ENCODE measurements around the gene TBR1. TPM values are rescaled to one million over a fixed set of nuclear protein-coding genes. Genes with fewer than 3 reads are reported as not detected.

Gene TBR1
- total and polyA plus RNA-seq, 2 donors (not counting 3 experiments of a cell fraction or from before 2014, with no cell fraction given) = 0.11 to 0.14 TPM

GRCh38 chr2:161418275-161418714 is 2.2 kb downstream of the TBR1 start:
- Histone ChIP-seq H3K27ac (ENCODE audit: insufficient read depth, low read depth, low read length) (no peak overlapping the region), H3K9ac (replicated peaks; ENCODE audit: extremely low read depth, insufficient read depth, low read length) (no peak overlapping the region), H2AFZ (ENCODE audit: low read depth, low read length) (no peak overlapping the region), H3K27me3 (ENCODE audit: control insufficient read depth in 2 of 2, insufficient read depth in 2 of 2, low read length in 2 of 2) (peaks cover 80 to 89% of the 10 kb centered on the region in 2 experiments), H3K36me3 (ENCODE audit: control insufficient read depth in 2 of 2, extremely low read depth in 1 of 2, insufficient read depth in 2 of 2, low read length in 2 of 2) (no peaks in the 10 kb centered on the region), H4K20me1 (replicated peaks; ENCODE audit: control insufficient read depth, extremely low read depth, insufficient read depth, low read length) (no peaks in the 10 kb centered on the region), H3K79me2 (ENCODE audit: control insufficient read depth, insufficient read depth, low read length) (no peaks in the 10 kb centered on the region), H3K9me3 (replicated peaks; ENCODE audit: control insufficient read depth, insufficient read depth, low read length) (no peaks in the 10 kb centered on the region), H3K4me2 (ENCODE audit: insufficient read depth, low read length) (no peak overlapping the region), H3K4me1 (ENCODE audit: control insufficient read depth, extremely low read depth, insufficient read depth, low read length) (peaks cover 12% of the 10 kb centered on the region), H3K4me3 (replicated peaks in 1 of 3; ENCODE audit: insufficient read depth in 1 of 3, low read depth in 1 of 3, low read length in 3 of 3) (no peak overlapping the region), H3K9me1 (replicated peaks; ENCODE audit: control insufficient read depth, extremely low read depth, insufficient read depth, low read length) (no peaks in the 10 kb centered on the region)
- intact Hi-C loops (cut with micrococcal nuclease) (no loop called here), dilution Hi-C loops (cut with MboI; ENCODE audit: extremely low pct_ligation_motif_present, low sequenced_read_pairs) (no loop called here)
- POLR2A ChIA-PET = no interaction called here
- no peak for TF ChIP-seq GATA2 (IDR thresholded peaks at IDR 0.05; ENCODE audit: insufficient read depth, insufficient read length, low read depth, low read length)
- no peak for TF ChIP-seq POLR2AphosphoS5 (IDR thresholded peaks at IDR 0.05; ENCODE audit: insufficient read depth, low read depth, low read length)
- TF ChIP-seq EZH2 (IDR thresholded peaks at IDR 0.05; ENCODE audit: borderline replicate concordance, low read depth, low read length, severe bottlenecking) = no peak
- no peak for TF ChIP-seq MYC (IDR thresholded peaks at IDR 0.05; ENCODE audit: low read depth, low read length)
- no peak for TF ChIP-seq CTCF (IDR thresholded peaks at IDR 0.05; ENCODE audit: extremely low read depth in 1 of 2, insufficient read depth in 1 of 2, low read depth in 1 of 2, low read length in 2 of 2)
- TF ChIP-seq JUN (IDR thresholded peaks at IDR 0.05; ENCODE audit: borderline replicate concordance, insufficient read depth, insufficient read length, low read depth) = no peak
- TF ChIP-seq FOS (IDR thresholded peaks at IDR 0.05; ENCODE audit: borderline replicate concordance, insufficient read depth, low read length) = no peak
- TF ChIP-seq POLR2A (IDR thresholded peaks at IDR 0.05; ENCODE audit: low read depth, low read length) = no peak
- no peak for TF ChIP-seq MAX (IDR thresholded peaks at IDR 0.05; ENCODE audit: insufficient read depth, insufficient read length)
- BruUV-seq (replicated peaks) = no TSS peak
- no peak for DNase-seq (ENCODE audit: low read depth, low spot score)
- CTCF ChIA-PET = no interaction called here
- no peak for FAIRE-seq

All from endothelial cell of umbilical vein (primary cell).